GM23248 (cell line): ENCODE data around the gene DIDO1.

Source experiments
- EZH2 ChIP-seq: fragments of 200-600 bp; sonication (generic); IDR thresholded peaks from 2 replicates; pipeline ENCODE4 v1.6.1; 2018; ENCODE audit warnings: antibody characterized with exemption, mild to moderate bottlenecking; ENCODE audit not compliant: insufficient read depth, poor library complexity, severe bottlenecking
- EZH2phosphoT487 ChIP-seq: fragments of 200-600 bp; sonication (generic); IDR thresholded peaks from 2 replicates; pipeline ENCODE4 v1.6.1; 2018; ENCODE audit warnings: antibody characterized with exemption, moderate library complexity, mild to moderate bottlenecking, low read depth; ENCODE audit not compliant: insufficient read depth

GRCh38 chr20:62975251-62975760, 49.0 kb upstream of the DIDO1 start:
- TF ChIP-seq EZH2: no peak
- TF ChIP-seq EZH2phosphoT487: no peak
